Effector memory CD8-positive, alpha-beta T cell (primary cell): Measurements from ENCODE around the gene CDH2.

ENCODE experiments used
- ATAC-seq: fragments of 150-1000 bp; cut with Tn5 transposase; replicated peaks from 2 replicates; pipeline ENCODE4 v1.10.0; 2021; ENCODE audit warnings: mild to moderate bottlenecking, moderate library complexity
- DNase-seq, 3 experiments: peaks; one replicate each; pipeline ENCODE4 v3.0.0; 2021
- H3K27ac Mint-ChIP-seq, 2 donors: one replicate each; pipeline ENCODE4 v1.8.0; 2022; ENCODE audit warnings: mild to moderate bottlenecking in 2 of 2, mixed read lengths in 2 of 2, moderate library complexity in 2 of 2
- H3K27me3 Mint-ChIP-seq, 2 donors: one replicate each; pipeline ENCODE4 v1.8.0; 2022; ENCODE audit warnings: mixed read lengths in 2 of 2
- H3K36me3 Mint-ChIP-seq: one replicate; pipeline ENCODE4 v1.8.0; 2022; ENCODE audit warnings: mild to moderate bottlenecking, moderate library complexity, mixed read lengths; ENCODE audit not compliant: insufficient read depth
- H3K4me1 Mint-ChIP-seq, 2 donors: one replicate each; pipeline ENCODE4 v1.8.0; 2022; ENCODE audit warnings: low read depth in 2 of 2, mixed read lengths in 2 of 2
- H3K4me3 Mint-ChIP-seq, 2 donors: one replicate each; pipeline ENCODE4 v1.8.0; 2022; ENCODE audit warnings: mild to moderate bottlenecking in 2 of 2, mixed read lengths in 2 of 2, moderate library complexity in 2 of 2
- H3K9me3 Mint-ChIP-seq, 2 donors: one replicate each; pipeline ENCODE4 v1.8.0; 2022; ENCODE audit warnings: mixed read lengths in 2 of 2

Gene CDH2

GRCh38 chr18:28078849-28079248 is 98.1 kb downstream of the CDH2 start:
- Mint-ChIP-seq H3K9me3 (no peaks in the 10 kb centered on the region), H3K27ac (no peak overlapping the region), H3K27me3 (no peaks in the 10 kb centered on the region), H3K4me1 (no peaks in the 10 kb centered on the region), H3K4me3 (no peak overlapping the region), H3K36me3 (no peaks in the 10 kb centered on the region)
- ATAC-seq (no peak), DNase-seq (no peak)

- Mint-ChIP-seq H3K4me1 (no peaks in the 10 kb centered on the region), H3K27me3 (no peaks in the 10 kb centered on the region), H3K27ac (no peak overlapping the region), H3K36me3 (no peaks in the 10 kb centered on the region), H3K9me3 (no peaks in the 10 kb centered on the region), H3K4me3 (no peak overlapping the region)
- DNase-seq: no peak
- no peak for ATAC-seq
Measured at GRCh38 chr18:28078298-28078697, 98.6 kb downstream of the CDH2 start.

GRCh38 chr18:28075501-28075900 is 101.4 kb downstream of the CDH2 start:
- Mint-ChIP-seq H3K9me3 (peaks cover 6 to 8% of the 10 kb centered on the region in 2 donors), H3K36me3 (no peaks in the 10 kb centered on the region), H3K27me3 (no peaks in the 10 kb centered on the region), H3K4me3 (no peak overlapping the region), H3K4me1 (no peaks in the 10 kb centered on the region), H3K27ac (no peak overlapping the region)
- DNase-seq (no peak), ATAC-seq (no peak)

- Mint-ChIP-seq H3K9me3 (peaks cover 8 to 9% of the 10 kb centered on the region in 2 donors), H3K4me3 (no peak overlapping the region), H3K4me1 (no peaks in the 10 kb centered on the region), H3K27ac (no peak overlapping the region), H3K27me3 (no peaks in the 10 kb centered on the region), H3K36me3 (no peaks in the 10 kb centered on the region)
- DNase-seq (no peak), ATAC-seq (no peak)
Measured at GRCh38 chr18:28074076-28074475, 102.9 kb downstream of the CDH2 start.

- DNase-seq (no peak), ATAC-seq (no peak)
- Mint-ChIP-seq H3K36me3 (no peaks in the 10 kb centered on the region), H3K27me3 (no peaks in the 10 kb centered on the region), H3K4me3 (no peak overlapping the region), H3K4me1 (no peaks in the 10 kb centered on the region), H3K9me3 (peaks cover 8 to 9% of the 10 kb centered on the region in 2 donors), H3K27ac (no peak overlapping the region)
Measured at GRCh38 chr18:28073658-28074057, 103.3 kb downstream of the CDH2 start.

GRCh38 chr18:28071199-28071598 is 105.7 kb downstream of the CDH2 start:
- Mint-ChIP-seq H3K27ac (no peak overlapping the region), H3K27me3 (no peaks in the 10 kb centered on the region), H3K36me3 (no peaks in the 10 kb centered on the region), H3K4me3 (no peak overlapping the region), H3K4me1 (no peaks in the 10 kb centered on the region), H3K9me3 (peaks cover 8 to 13% of the 10 kb centered on the region in 2 donors)
- no peak for ATAC-seq
- no peak for DNase-seq

- Mint-ChIP-seq H3K27me3 (no peaks in the 10 kb centered on the region), H3K4me1 (no peaks in the 10 kb centered on the region), H3K27ac (no peak overlapping the region), H3K4me3 (no peak overlapping the region), H3K36me3 (no peaks in the 10 kb centered on the region), H3K9me3 (peaks cover 14 to 15% of the 10 kb centered on the region in 2 donors)
- ATAC-seq: no peak
- no peak for DNase-seq
Measured at GRCh38 chr18:28068207-28068606, 108.7 kb downstream of the CDH2 start.

- H3K4me3 Mint-ChIP-seq: no peak overlapping the region
- ATAC-seq (no peak), DNase-seq (no peak)
- H3K4me1 Mint-ChIP-seq: no peaks in the 10 kb centered on the region
- H3K27me3 Mint-ChIP-seq: no peaks in the 10 kb centered on the region
- peaks cover 13 to 15% of the 10 kb centered on the region in 2 donors for H3K9me3 Mint-ChIP-seq
- H3K27ac Mint-ChIP-seq: no peak overlapping the region
- H3K36me3 Mint-ChIP-seq: no peaks in the 10 kb centered on the region
Measured at GRCh38 chr18:28067346-28067745, 109.6 kb downstream of the CDH2 start.

GRCh38 chr18:28065793-28066186 is 111.1 kb downstream of the CDH2 start:
- DNase-seq (no peak), ATAC-seq (no peak)
- peaks cover 6 to 12% of the 10 kb centered on the region in 2 donors for H3K9me3 Mint-ChIP-seq
- H3K36me3 Mint-ChIP-seq: no peaks in the 10 kb centered on the region
- no peak overlapping the region for H3K27ac Mint-ChIP-seq
- no peaks in the 10 kb centered on the region for H3K27me3 Mint-ChIP-seq
- H3K4me3 Mint-ChIP-seq: no peak overlapping the region
- no peaks in the 10 kb centered on the region for H3K4me1 Mint-ChIP-seq

GRCh38 chr18:28065031-28065792 is 111.7 kb downstream of the CDH2 start:
- H3K27ac Mint-ChIP-seq: no peak overlapping the region
- DNase-seq (no peak), ATAC-seq (no peak)
- no peak overlapping the region for H3K4me3 Mint-ChIP-seq
- no peaks in the 10 kb centered on the region for H3K36me3 Mint-ChIP-seq
- no peaks in the 10 kb centered on the region for H3K27me3 Mint-ChIP-seq
- peaks cover 6 to 9% of the 10 kb centered on the region in 2 donors for H3K9me3 Mint-ChIP-seq
- no peaks in the 10 kb centered on the region for H3K4me1 Mint-ChIP-seq

GRCh38 chr18:28063926-28064325 is 113.0 kb downstream of the CDH2 start:
- Mint-ChIP-seq H3K27me3 (no peaks in the 10 kb centered on the region), H3K36me3 (no peaks in the 10 kb centered on the region), H3K4me1 (no peaks in the 10 kb centered on the region), H3K4me3 (no peak overlapping the region), H3K9me3 (peaks cover 8 to 14% of the 10 kb centered on the region in 2 donors), H3K27ac (no peak overlapping the region)
- ATAC-seq: no peak
- DNase-seq: no peak

- no peaks in the 10 kb centered on the region for H3K27me3 Mint-ChIP-seq
- no peaks in the 10 kb centered on the region for H3K4me1 Mint-ChIP-seq
- no peaks in the 10 kb centered on the region for H3K36me3 Mint-ChIP-seq
- H3K4me3 Mint-ChIP-seq: no peak overlapping the region
- no peak for ATAC-seq
- H3K27ac Mint-ChIP-seq: no peak overlapping the region
- DNase-seq: no peak
- H3K9me3 Mint-ChIP-seq: peaks cover 8 to 14% of the 10 kb centered on the region in 2 donors
Measured at GRCh38 chr18:28063271-28063761, 113.6 kb downstream of the CDH2 start.

- H3K4me3 Mint-ChIP-seq: no peak overlapping the region
- H3K4me1 Mint-ChIP-seq: no peaks in the 10 kb centered on the region
- ATAC-seq (no peak), DNase-seq (no peak)
- no peaks in the 10 kb centered on the region for H3K27me3 Mint-ChIP-seq
- no peaks in the 10 kb centered on the region for H3K36me3 Mint-ChIP-seq
- H3K27ac Mint-ChIP-seq: no peak overlapping the region
- H3K9me3 Mint-ChIP-seq: peaks cover 4 to 14% of the 10 kb centered on the region in 2 donors
Measured at GRCh38 chr18:28062443-28062842, 114.5 kb downstream of the CDH2 start.

- H3K4me3 Mint-ChIP-seq: no peak overlapping the region
- ATAC-seq (no peak), DNase-seq (no peak)
- H3K9me3 Mint-ChIP-seq: peaks cover 4 to 10% of the 10 kb centered on the region in 2 donors
- no peaks in the 10 kb centered on the region for H3K27me3 Mint-ChIP-seq
- H3K36me3 Mint-ChIP-seq: no peaks in the 10 kb centered on the region
- no peaks in the 10 kb centered on the region for H3K4me1 Mint-ChIP-seq
- no peak overlapping the region for H3K27ac Mint-ChIP-seq
Measured at GRCh38 chr18:28059861-28060260, 117.1 kb downstream of the CDH2 start.
